Measurements from ENCODE around the gene ZMYND8. TPM values are rescaled to one million over a fixed set of nuclear protein-coding genes. Genes with fewer than 3 reads are reported as not detected.
A peak's percentile ranks its signal among the peaks of the same experiment; 100 is the strongest.
"Not testable (repeated sequence)": the region's sequence is repeated elsewhere in the genome, so short reads cannot be mapped to it uniquely, and the experiment has no call there.

The ZMYND8 gene
- total and polyA plus RNA-seq, 2 experiments from 2014 or later = 10.2 to 12.4 TPM

DNA sequence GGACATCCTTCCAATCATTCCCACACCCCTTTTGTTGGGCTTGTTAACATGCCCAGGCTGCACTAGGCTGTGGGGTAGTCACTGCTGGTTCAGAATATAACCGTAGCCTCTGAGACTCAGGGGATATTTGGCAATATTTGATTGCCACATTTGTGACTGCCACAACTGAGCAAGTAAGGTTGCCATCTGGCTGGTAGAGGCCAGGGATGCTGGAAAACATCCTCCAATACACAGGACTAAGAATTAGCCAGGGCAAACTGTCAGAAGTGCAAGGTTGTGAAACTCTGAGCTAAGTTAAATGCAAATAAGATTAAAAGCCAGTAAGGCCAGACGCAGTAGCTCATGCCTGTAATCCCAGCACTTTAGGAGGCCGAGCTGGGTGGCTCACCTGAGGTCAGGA, 112.0 kb downstream of the ZMYND8 start:
- no peaks in the 10 kb centered on the region for H4K20me1 ChIP-seq (ENCODE audit: insufficient read depth)
- H3F3A ChIP-seq (ENCODE audit: insufficient read depth) = no peaks in the 10 kb centered on the region
- H3K4me1 ChIP-seq (ENCODE audit: insufficient read depth) = no peaks in the 10 kb centered on the region
- peaks cover 20% of the 10 kb centered on the region for H3K36me3 ChIP-seq (ENCODE audit: low read depth)
- no peaks in the 10 kb centered on the region for H3K9me3 ChIP-seq (ENCODE audit: low read depth)
- in situ Hi-C loops (cut with MboI) = no loop called here
- H2AFZ ChIP-seq = no peak overlapping the region
- H3K4me3 ChIP-seq = no peak overlapping the region
- WGBS, 2 experiments (ENCODE audit: low coverage in 1 of 2, low lambda C conversion rate in 2 of 2, missing lambda C conversion rate in 2 of 2) = 93 to 94% methylated on average over 3 of the region's 3 CpGs
- H3K9me2 ChIP-seq (ENCODE audit: insufficient read depth) = no peaks in the 10 kb centered on the region
- DNase-seq = no peak
- H3K27ac ChIP-seq = no peak overlapping the region
- H3K9ac ChIP-seq = no peak overlapping the region
- no peak overlapping the region for H3K4me2 ChIP-seq (ENCODE audit: unreplicated experiment)
- no peaks in the 10 kb centered on the region for H3K27me3 ChIP-seq (replicated peaks; ENCODE audit: insufficient read depth)
- TF ChIP-seq EZH2phosphoT487 (IDR thresholded peaks at IDR 0.05; ENCODE audit: insufficient read depth, low read depth) (no peak), EZH2 (IDR thresholded peaks at IDR 0.05; ENCODE audit: insufficient read depth, poor library complexity, severe bottlenecking) (no peak)
- H3K79me2 ChIP-seq (ENCODE audit: insufficient read depth) = peaks cover 19% of the 10 kb centered on the region

DNA sequence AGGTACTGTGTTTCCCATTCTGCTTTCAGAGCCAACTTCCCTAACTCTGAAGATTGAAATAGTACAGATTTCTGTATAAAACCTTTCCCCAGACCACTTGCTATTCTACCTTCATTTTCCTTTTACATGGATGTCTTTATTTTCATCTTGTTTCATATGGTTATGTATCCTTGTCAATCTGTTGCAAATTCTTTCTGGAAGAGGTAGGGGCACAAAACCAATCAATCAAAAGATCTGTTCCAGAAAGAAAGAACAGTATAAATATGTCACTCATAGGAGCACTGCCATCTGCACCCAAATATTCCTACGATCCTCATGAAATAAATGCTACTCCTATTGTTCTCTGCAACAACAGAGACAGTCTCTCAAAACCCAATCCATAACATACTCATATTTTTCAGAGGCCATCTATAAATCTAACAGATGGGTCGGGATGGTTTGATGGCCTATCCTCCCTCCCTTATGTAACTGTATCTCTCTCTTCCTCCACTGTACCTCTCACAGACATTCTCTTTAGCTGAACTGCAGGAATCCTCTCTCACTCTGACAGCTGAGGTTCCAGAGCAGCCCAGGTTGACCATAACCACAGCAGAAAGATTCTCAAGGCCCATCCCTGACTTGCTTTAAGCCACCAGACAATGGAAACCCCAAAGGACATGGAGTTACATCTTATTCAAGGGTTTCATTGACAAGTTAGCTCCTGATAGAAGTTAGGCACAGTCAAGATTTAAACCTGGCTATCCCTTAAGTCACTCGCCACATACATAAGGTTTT, 112.8 kb downstream of the ZMYND8 start:
- in situ Hi-C loops (cut with MboI) = no loop called here
- Histone ChIP-seq H3K4me2 (ENCODE audit: unreplicated experiment) (no peak overlapping the region), H3K4me1 (ENCODE audit: insufficient read depth) (no peaks in the 10 kb centered on the region), H2AFZ (no peak overlapping the region), H3K9me2 (ENCODE audit: insufficient read depth) (no peaks in the 10 kb centered on the region), H3K27ac (no peak overlapping the region), H3F3A (ENCODE audit: insufficient read depth) (no peaks in the 10 kb centered on the region), H3K36me3 (ENCODE audit: low read depth) (peaks cover 22% of the 10 kb centered on the region), H3K9ac (no peak overlapping the region), H3K9me3 (ENCODE audit: low read depth) (no peaks in the 10 kb centered on the region), H3K79me2 (ENCODE audit: insufficient read depth) (peaks cover 19% of the 10 kb centered on the region), H4K20me1 (ENCODE audit: insufficient read depth) (no peaks in the 10 kb centered on the region), H3K4me3 (no peak overlapping the region), H3K27me3 (replicated peaks; ENCODE audit: insufficient read depth) (no peaks in the 10 kb centered on the region)
- DNase-seq = no peak
- TF ChIP-seq EZH2 (IDR thresholded peaks at IDR 0.05; ENCODE audit: insufficient read depth, poor library complexity, severe bottlenecking) (no peak), EZH2phosphoT487 (IDR thresholded peaks at IDR 0.05; ENCODE audit: insufficient read depth, low read depth) (no peak)
- WGBS, 2 experiments (ENCODE audit: low coverage in 1 of 2, low lambda C conversion rate in 2 of 2, missing lambda C conversion rate in 2 of 2) = 98% methylated on average over 3 of the region's 3 CpGs

DNA sequence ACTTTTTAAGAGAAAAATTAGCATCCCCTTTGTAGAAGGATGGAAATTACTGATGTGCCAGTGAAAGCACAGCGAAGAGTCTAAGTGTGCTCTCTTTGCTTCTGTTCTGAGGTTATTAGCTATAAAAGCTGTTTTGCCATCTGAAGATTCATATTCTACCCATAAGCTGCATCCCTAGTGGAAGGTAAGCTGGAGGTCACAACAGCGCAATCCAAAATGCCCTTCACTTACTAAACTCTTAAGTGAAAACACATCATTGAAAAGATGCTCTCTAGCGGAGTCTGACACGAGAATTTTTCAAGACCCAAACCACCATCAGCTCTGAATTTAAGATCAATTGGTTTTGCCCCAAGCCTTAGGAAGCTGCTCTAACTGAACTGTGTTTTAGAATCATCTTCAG, 113.5 kb downstream of the ZMYND8 start:
- Histone ChIP-seq H2AFZ (no peak overlapping the region), H3F3A (ENCODE audit: insufficient read depth) (no peaks in the 10 kb centered on the region), H3K27ac (no peak overlapping the region), H4K20me1 (ENCODE audit: insufficient read depth) (no peaks in the 10 kb centered on the region), H3K36me3 (ENCODE audit: low read depth) (peaks cover 22% of the 10 kb centered on the region), H3K9me3 (ENCODE audit: low read depth) (no peaks in the 10 kb centered on the region), H3K9ac (no peak overlapping the region), H3K79me2 (ENCODE audit: insufficient read depth) (peaks cover 23% of the 10 kb centered on the region), H3K4me2 (ENCODE audit: unreplicated experiment) (no peak overlapping the region), H3K4me3 (no peak overlapping the region), H3K27me3 (replicated peaks; ENCODE audit: insufficient read depth) (no peaks in the 10 kb centered on the region), H3K4me1 (ENCODE audit: insufficient read depth) (no peaks in the 10 kb centered on the region), H3K9me2 (ENCODE audit: insufficient read depth) (no peaks in the 10 kb centered on the region)
- no peak for TF ChIP-seq EZH2phosphoT487 (IDR thresholded peaks at IDR 0.05; ENCODE audit: insufficient read depth, low read depth)
- in situ Hi-C loops (cut with MboI) = no loop called here
- DNase-seq = no peak
- 97 to 99% methylated on average over 4 of the region's 4 CpGs for WGBS, 2 experiments (ENCODE audit: low coverage in 1 of 2, low lambda C conversion rate in 2 of 2, missing lambda C conversion rate in 2 of 2)

DNA sequence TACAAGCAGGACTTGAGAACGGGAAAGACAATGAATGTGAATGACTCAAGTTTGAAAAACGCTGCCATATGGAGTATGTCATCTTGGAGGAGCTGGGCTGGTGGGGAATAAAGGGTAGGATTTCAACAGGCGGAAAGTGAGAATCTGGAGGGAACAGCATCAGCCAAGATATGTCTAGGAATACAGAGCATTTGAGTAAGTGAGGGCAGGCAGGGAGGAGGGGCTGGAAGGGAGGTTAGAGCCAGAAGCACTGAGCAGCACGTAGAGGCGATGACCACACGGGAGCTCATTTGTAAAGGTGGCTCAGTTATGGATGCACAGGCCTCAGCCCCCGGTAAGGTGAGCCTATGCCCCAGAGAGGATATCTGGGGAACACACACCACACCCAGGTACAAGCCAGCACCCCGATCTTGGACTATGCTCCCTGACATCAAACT, 115.1 kb downstream of the ZMYND8 start:
- H3F3A ChIP-seq (ENCODE audit: insufficient read depth) = no peaks in the 10 kb centered on the region
- H3K9ac ChIP-seq = no peak overlapping the region
- peak; percentile 61 for DNase-seq
- H3K36me3 ChIP-seq (ENCODE audit: low read depth) = peaks cover 29% of the 10 kb centered on the region
- H3K4me3 ChIP-seq = no peak overlapping the region
- no peaks in the 10 kb centered on the region for H4K20me1 ChIP-seq (ENCODE audit: insufficient read depth)
- H3K4me1 ChIP-seq (ENCODE audit: insufficient read depth) = no peaks in the 10 kb centered on the region
- peaks cover 35% of the 10 kb centered on the region for H3K79me2 ChIP-seq (ENCODE audit: insufficient read depth)
- H3K4me2 ChIP-seq (ENCODE audit: unreplicated experiment) = no peak overlapping the region
- WGBS, 2 experiments (ENCODE audit: low coverage in 1 of 2, low lambda C conversion rate in 2 of 2, missing lambda C conversion rate in 2 of 2) = 77 to 88% methylated on average over 8 of the region's 8 CpGs
- H3K27me3 ChIP-seq (replicated peaks; ENCODE audit: insufficient read depth) = no peaks in the 10 kb centered on the region
- no peaks in the 10 kb centered on the region for H3K9me3 ChIP-seq (ENCODE audit: low read depth)
- H2AFZ ChIP-seq = no peak overlapping the region
- H3K27ac ChIP-seq = no peak overlapping the region
- no peak for TF ChIP-seq EZH2phosphoT487 (IDR thresholded peaks at IDR 0.05; ENCODE audit: insufficient read depth, low read depth)
- TF ChIP-seq EZH2 (IDR thresholded peaks at IDR 0.05; ENCODE audit: insufficient read depth, poor library complexity, severe bottlenecking) = no peak
- in situ Hi-C loops (cut with MboI) = no loop called here
- no peaks in the 10 kb centered on the region for H3K9me2 ChIP-seq (ENCODE audit: insufficient read depth)

DNA sequence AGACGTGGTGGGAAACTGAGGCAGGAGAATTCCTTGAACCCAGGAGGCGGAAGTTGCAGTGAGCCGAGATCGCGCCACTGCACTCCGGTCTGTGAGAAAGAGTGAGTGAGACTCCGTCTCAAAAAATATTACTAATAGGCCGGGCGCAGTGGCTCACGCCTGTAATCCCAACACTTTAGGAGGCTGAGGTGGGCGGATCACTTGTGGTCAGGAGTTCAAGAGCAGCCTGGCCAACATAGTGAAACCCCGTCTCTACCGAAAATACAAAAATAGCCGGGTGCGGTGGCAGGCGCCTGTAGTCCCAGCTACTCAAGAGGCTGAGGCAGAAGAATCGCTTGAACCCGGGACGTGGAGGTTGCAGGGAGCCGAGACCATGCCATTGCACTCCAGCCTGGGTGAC, 116.4 kb downstream of the ZMYND8 start:
- H3K27ac ChIP-seq; H3K4me3 ChIP-seq; H3K4me2 ChIP-seq (ENCODE audit: unreplicated experiment); H4K20me1 ChIP-seq (ENCODE audit: insufficient read depth); H3K27me3 ChIP-seq (replicated peaks; ENCODE audit: insufficient read depth); H2AFZ ChIP-seq; DNase-seq; H3K9ac ChIP-seq; H3K4me1 ChIP-seq (ENCODE audit: insufficient read depth); H3K9me3 ChIP-seq (ENCODE audit: low read depth); in situ Hi-C loops (cut with MboI); H3F3A ChIP-seq (ENCODE audit: insufficient read depth); H3K9me2 ChIP-seq (ENCODE audit: insufficient read depth): not testable (repeated sequence)
- 95 to 96% methylated on average over 20 of the region's 20 CpGs for WGBS, 2 experiments (ENCODE audit: low coverage in 1 of 2, low lambda C conversion rate in 2 of 2, missing lambda C conversion rate in 2 of 2)
- Histone ChIP-seq H3K36me3 (ENCODE audit: low read depth) (peaks cover 29% of the 10 kb centered on the region; the same call in 1 of the 2 replicates), H3K79me2 (ENCODE audit: insufficient read depth) (peaks cover 41% of the 10 kb centered on the region)

All from GM23248 (cell line).